Astrocyte of the spinal cord (primary cell): Measurements from ENCODE around the gene VSTM2L.

Experiments
- DNase-seq: peaks from one replicate; pipeline ENCODE4 v3.0.0; 2011; ENCODE audit warnings: low read depth, low spot score
- H3K4me3 ChIP-seq: 2 replicates; pipeline ENCODE4 v1.5.1; 2011; ENCODE audit warnings: low read depth, mild to moderate bottlenecking, low read length, moderate library complexity
- in situ Hi-C: cut with HindIII; loops from 2 replicates; pipeline ENCODE4 v1.10.0; 2017; ENCODE audit warnings: low sequenced_read_pairs
- TF ChIP-seq, protein P1 (sequence below): IDR thresholded peaks from 2 replicates; pipeline ENCODE4 v1.5.1; 2012; ENCODE audit warnings: low read depth, mild to moderate bottlenecking, low read length, inconsistent platforms

The VSTM2L gene

GRCh38 chr20:37936451-37936850 is 33.5 kb downstream of the VSTM2L start:
- H3K4me3 ChIP-seq = no peak overlapping the region
- in situ Hi-C loops = no loop called here
- TF ChIP-seq, protein P1, sequence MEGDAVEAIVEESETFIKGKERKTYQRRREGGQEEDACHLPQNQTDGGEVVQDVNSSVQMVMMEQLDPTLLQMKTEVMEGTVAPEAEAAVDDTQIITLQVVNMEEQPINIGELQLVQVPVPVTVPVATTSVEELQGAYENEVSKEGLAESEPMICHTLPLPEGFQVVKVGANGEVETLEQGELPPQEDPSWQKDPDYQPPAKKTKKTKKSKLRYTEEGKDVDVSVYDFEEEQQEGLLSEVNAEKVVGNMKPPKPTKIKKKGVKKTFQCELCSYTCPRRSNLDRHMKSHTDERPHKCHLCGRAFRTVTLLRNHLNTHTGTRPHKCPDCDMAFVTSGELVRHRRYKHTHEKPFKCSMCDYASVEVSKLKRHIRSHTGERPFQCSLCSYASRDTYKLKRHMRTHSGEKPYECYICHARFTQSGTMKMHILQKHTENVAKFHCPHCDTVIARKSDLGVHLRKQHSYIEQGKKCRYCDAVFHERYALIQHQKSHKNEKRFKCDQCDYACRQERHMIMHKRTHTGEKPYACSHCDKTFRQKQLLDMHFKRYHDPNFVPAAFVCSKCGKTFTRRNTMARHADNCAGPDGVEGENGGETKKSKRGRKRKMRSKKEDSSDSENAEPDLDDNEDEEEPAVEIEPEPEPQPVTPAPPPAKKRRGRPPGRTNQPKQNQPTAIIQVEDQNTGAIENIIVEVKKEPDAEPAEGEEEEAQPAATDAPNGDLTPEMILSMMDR = no peak
- no peak for DNase-seq

- TF ChIP-seq, protein P1 = no peak
- H3K4me3 ChIP-seq = no peak overlapping the region
- DNase-seq = no peak
- in situ Hi-C loops = no loop called here
These were observed 34.8 kb downstream of the VSTM2L start for GRCh38 chr20:37937686-37938085.

- no peak overlapping the region for H3K4me3 ChIP-seq
- TF ChIP-seq, protein P1 = no peak
- no peak for DNase-seq
- in situ Hi-C loops = no loop called here
These were observed 35.3 kb downstream of the VSTM2L start for GRCh38 chr20:37938181-37938750.

GRCh38 chr20:37938954-37939353 is 36.0 kb downstream of the VSTM2L start:
- TF ChIP-seq, protein P1 = no peak
- in situ Hi-C loops = no loop called here
- H3K4me3 ChIP-seq = no peak overlapping the region
- DNase-seq = no peak

DNA sequence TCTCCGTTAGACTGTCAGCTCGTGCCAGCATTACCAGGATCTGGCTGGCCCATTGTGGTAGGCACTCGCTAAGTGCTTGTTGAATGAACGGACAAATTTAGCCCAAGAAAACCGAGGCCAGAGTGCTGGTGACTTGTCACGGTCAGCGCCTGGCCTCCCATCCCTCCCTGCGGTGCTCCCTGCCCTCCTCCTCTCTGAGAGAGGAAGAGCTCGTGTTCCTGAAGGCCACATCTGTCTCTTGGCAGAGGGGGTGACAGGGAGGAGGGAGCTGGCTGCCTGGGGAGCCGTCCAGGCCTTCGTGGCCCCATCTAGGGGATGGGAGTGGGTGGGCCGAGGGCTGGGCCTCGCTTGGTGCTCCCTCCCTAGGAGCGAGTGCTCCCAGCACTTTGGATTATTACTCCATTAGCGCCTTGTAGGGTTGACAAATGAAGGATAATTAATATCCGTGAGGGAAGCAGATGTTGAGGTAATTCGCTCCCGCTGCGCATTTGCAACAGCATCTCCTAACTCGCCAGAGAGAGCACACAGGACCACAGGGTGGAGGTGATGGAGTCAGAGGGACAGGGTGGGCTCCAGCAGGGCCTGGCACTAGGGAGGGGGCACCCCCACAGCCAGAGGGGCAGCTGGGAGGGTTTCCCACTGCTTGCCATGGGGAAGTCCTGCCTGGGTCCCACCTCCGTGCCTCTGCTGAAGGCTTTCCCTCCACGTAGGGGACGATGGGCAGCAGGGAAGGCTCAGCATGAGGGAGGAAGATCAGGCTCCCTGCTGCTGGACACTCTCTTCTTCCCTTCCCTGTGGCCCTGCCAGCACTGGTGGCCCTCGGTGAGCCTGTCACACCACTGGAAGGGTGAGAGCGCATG is 37.0 kb downstream of the VSTM2L start:
- TF ChIP-seq, protein P1 = no peak
- no peak overlapping the region for H3K4me3 ChIP-seq
- DNase-seq = no peak
- in situ Hi-C loops = no loop called here

DNA sequence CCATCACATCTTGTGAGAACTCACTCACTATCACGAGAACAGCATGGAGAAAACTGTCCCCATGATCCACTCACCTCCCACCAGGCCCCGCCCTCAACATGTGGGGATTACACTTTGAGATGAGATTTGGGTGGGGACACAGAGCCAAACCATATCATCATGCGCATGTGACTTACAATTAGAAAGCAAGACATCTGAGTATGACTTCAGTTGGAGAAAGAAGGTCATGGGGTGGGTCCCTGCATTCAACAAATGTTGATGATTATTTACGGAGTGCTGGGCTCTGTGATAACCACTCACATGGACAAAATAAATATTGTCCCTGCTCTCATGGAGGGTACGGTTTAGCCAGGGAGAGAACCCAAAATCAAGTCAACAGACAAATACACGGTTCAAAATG is 37.9 kb downstream of the VSTM2L start:
- in situ Hi-C loops = no loop called here
- no peak for DNase-seq
- no peak overlapping the region for H3K4me3 ChIP-seq
- TF ChIP-seq, protein P1 = no peak
